ENCODE data around the gene MOB3B.

Gene MOB3B

GRCh38 chr9:27560457-27560856 lies 30.8 kb upstream of the MOB3B start:
- TF ChIP-seq, protein P1, sequence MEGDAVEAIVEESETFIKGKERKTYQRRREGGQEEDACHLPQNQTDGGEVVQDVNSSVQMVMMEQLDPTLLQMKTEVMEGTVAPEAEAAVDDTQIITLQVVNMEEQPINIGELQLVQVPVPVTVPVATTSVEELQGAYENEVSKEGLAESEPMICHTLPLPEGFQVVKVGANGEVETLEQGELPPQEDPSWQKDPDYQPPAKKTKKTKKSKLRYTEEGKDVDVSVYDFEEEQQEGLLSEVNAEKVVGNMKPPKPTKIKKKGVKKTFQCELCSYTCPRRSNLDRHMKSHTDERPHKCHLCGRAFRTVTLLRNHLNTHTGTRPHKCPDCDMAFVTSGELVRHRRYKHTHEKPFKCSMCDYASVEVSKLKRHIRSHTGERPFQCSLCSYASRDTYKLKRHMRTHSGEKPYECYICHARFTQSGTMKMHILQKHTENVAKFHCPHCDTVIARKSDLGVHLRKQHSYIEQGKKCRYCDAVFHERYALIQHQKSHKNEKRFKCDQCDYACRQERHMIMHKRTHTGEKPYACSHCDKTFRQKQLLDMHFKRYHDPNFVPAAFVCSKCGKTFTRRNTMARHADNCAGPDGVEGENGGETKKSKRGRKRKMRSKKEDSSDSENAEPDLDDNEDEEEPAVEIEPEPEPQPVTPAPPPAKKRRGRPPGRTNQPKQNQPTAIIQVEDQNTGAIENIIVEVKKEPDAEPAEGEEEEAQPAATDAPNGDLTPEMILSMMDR (IDR thresholded peaks at IDR 0.05; ENCODE audit: low read depth, low read length, poor library complexity, severe bottlenecking): no peak
- TF ChIP-seq EZH2phosphoT487 (IDR thresholded peaks at IDR 0.05; ENCODE audit: borderline replicate concordance, low read length): no peak
- H3K9me3 ChIP-seq (ENCODE audit: control insufficient read depth, insufficient read depth, low read length): no peaks in the 10 kb centered on the region
- peaks cover 29% of the 10 kb centered on the region for H3K4me1 ChIP-seq (ENCODE audit: control insufficient read depth, low read length)
- no peak overlapping the region for H3K4me2 ChIP-seq (ENCODE audit: low read length)
- H3K36me3 ChIP-seq (ENCODE audit: control insufficient read depth, low read length): peaks cover 63% of the 10 kb centered on the region
- no peaks in the 10 kb centered on the region for H4K20me1 ChIP-seq (ENCODE audit: control insufficient read depth, insufficient read depth, low read depth, low read length)
- no peak overlapping the region for H3K27ac ChIP-seq (ENCODE audit: low read depth, low read length)
- no peaks in the 10 kb centered on the region for H3K27me3 ChIP-seq (ENCODE audit: control insufficient read depth, low read length)
- peaks cover 12% of the 10 kb centered on the region; the same call in 1 of the 2 replicates for H3F3A ChIP-seq (ENCODE audit: control insufficient read depth, insufficient read depth)
- H3K9me2 ChIP-seq (replicated peaks; ENCODE audit: control insufficient read depth, low read length): no peaks in the 10 kb centered on the region
- 0 out of 2 replicates have a peak, but pooled peaks cover 5% of the 10 kb centered on the region for H3K79me2 ChIP-seq (ENCODE audit: control insufficient read depth, low read length)
- H3K4me3 ChIP-seq (ENCODE audit: low read length): no peak overlapping the region

- Histone ChIP-seq H3K79me2 (ENCODE audit: control insufficient read depth, low read length) (no peaks in the 10 kb centered on the region), H3K27ac (ENCODE audit: low read depth, low read length) (no peak overlapping the region), H4K20me1 (ENCODE audit: control insufficient read depth, insufficient read depth, low read depth, low read length) (no peaks in the 10 kb centered on the region), H3K27me3 (ENCODE audit: control insufficient read depth, low read length) (no peaks in the 10 kb centered on the region), H3K4me1 (ENCODE audit: control insufficient read depth, low read length) (peaks cover 7% of the 10 kb centered on the region), H3K9me2 (replicated peaks; ENCODE audit: control insufficient read depth, low read length) (no peaks in the 10 kb centered on the region), H3K36me3 (ENCODE audit: control insufficient read depth, low read length) (peaks cover 71% of the 10 kb centered on the region), H3K9me3 (ENCODE audit: control insufficient read depth, insufficient read depth, low read length) (no peaks in the 10 kb centered on the region), H3K4me2 (ENCODE audit: low read length) (no peak overlapping the region), H3F3A (ENCODE audit: control insufficient read depth, insufficient read depth) (no peaks in the 10 kb centered on the region), H3K4me3 (ENCODE audit: low read length) (no peak overlapping the region)
- TF ChIP-seq EZH2phosphoT487 (IDR thresholded peaks at IDR 0.05; ENCODE audit: borderline replicate concordance, low read length): no peak
- TF ChIP-seq, protein P1 (IDR thresholded peaks at IDR 0.05; ENCODE audit: low read depth, low read length, poor library complexity, severe bottlenecking): no peak
Measured at GRCh38 chr9:27558307-27558706, 28.7 kb upstream of the MOB3B start.

DNA sequence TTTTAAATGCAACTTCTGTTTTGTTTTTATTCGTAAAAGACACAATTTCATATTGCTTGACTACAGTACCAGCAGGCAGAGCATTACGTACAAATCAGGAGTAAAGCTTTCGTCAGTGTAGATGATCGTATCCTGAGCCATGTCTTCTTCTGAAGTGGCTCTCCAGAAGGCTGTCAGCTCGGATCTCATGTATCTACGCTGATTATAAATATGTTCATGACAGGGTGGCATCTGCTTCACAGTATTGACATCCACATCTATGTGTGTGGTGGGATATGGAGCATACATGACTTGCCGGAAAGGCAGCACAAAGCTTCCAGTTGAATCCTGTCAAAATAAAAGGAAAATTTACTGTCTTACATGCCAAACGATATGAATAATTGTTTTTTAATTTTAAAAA lies 26.9 kb upstream of the MOB3B start:
- H3K4me3 ChIP-seq (ENCODE audit: low read length): no peak overlapping the region
- H3K4me1 ChIP-seq (ENCODE audit: control insufficient read depth, low read length): no peaks in the 10 kb centered on the region; the same call in 1 of the 2 replicates
- H3K27ac ChIP-seq (ENCODE audit: low read depth, low read length): no peak overlapping the region
- H4K20me1 ChIP-seq (ENCODE audit: control insufficient read depth, insufficient read depth, low read depth, low read length): no peaks in the 10 kb centered on the region
- H3K27me3 ChIP-seq (ENCODE audit: control insufficient read depth, low read length): no peaks in the 10 kb centered on the region
- H3K36me3 ChIP-seq (ENCODE audit: control insufficient read depth, low read length): peaks cover 73% of the 10 kb centered on the region
- H3K79me2 ChIP-seq (ENCODE audit: control insufficient read depth, low read length): no peaks in the 10 kb centered on the region
- no peaks in the 10 kb centered on the region for H3K9me2 ChIP-seq (replicated peaks; ENCODE audit: control insufficient read depth, low read length)
- H3K4me2 ChIP-seq (ENCODE audit: low read length): no peak overlapping the region
- H3F3A ChIP-seq (ENCODE audit: control insufficient read depth, insufficient read depth): no peaks in the 10 kb centered on the region
- TF ChIP-seq EZH2phosphoT487 (IDR thresholded peaks at IDR 0.05; ENCODE audit: borderline replicate concordance, low read length): no peak
- TF ChIP-seq, protein P1 (IDR thresholded peaks at IDR 0.05; ENCODE audit: low read depth, low read length, poor library complexity, severe bottlenecking): no peak
- no peaks in the 10 kb centered on the region for H3K9me3 ChIP-seq (ENCODE audit: control insufficient read depth, insufficient read depth, low read length)
